A549 (cell line): ENCODE measurements around the gene MXRA7. TPM values are rescaled to one million over a fixed set of nuclear protein-coding genes. Genes with fewer than 3 reads are reported as not detected.

Source experiments
- ATAC-seq, 2 experiments: fragments of 200-7000 bp in 1 of 2; fragments of >200 bp in 1 of 2; cut with Nextera tagmentation in 1 of 2; cut with Tn5 transposase in 1 of 2; 3 replicates each; pipeline versions ENCODE4 v1.8.0 to v1.9.1; 2018 to 2020; ENCODE audit warnings: mild to moderate bottlenecking in 1 of 2, moderate library complexity in 1 of 2
- CTCF ChIA-PET: fragments of 300-600 bp; sonication (Branson Sonifier 250); formaldehyde crosslinking; extraction: SDS; loops from one replicate; lab custom pipeline; 2021; ENCODE audit warnings: antibody characterized with exemption, inconsistent platforms; lab: Yijun Ruan, JAX
- POLR2A ChIA-PET: fragments of 350-600 bp; formaldehyde crosslinking; extraction: SDS; loops from one replicate; lab custom pipeline; 2021; ENCODE audit warnings: antibody characterized with exemption, inconsistent platforms; lab: Yijun Ruan, JAX
- DNase-seq, 2 experiments: peaks; one replicate each; pipeline versions ENCODE4 v3.0.0 to v3.0.0-alpha.2; 2011 to 2016; ENCODE audit warnings: low read depth in 1 of 2, low spot score in 1 of 2
- FAIRE-seq: peaks from 2 replicates; lab custom pipeline; 2011; peaks lifted over from hg19 to GRCh38; lab: Jason Lieb, UNC
- H3K27ac ChIP-seq, 2 experiments: fragments of >200 bp; sonication (Bioruptor Twin); formaldehyde crosslinking; 3 replicates each; pipeline ENCODE4 v1.5.1; 2016 to 2017
- H3K4me1 ChIP-seq: fragments of >200 bp; sonication (Bioruptor Twin); formaldehyde crosslinking; 3 replicates; pipeline ENCODE4 v1.6.1; 2016
- H3K4me2 ChIP-seq: fragments of >200 bp; sonication (Bioruptor Twin); formaldehyde crosslinking; 3 replicates; pipeline ENCODE4 v1.6.1; 2016
- H3K4me3 ChIP-seq: fragments of >200 bp; sonication (Bioruptor Twin); formaldehyde crosslinking; 3 replicates; pipeline ENCODE4 v1.5.1; 2016
- H3K9me3 ChIP-seq: fragments of >200 bp; sonication (Bioruptor Twin); formaldehyde crosslinking; 3 replicates; pipeline ENCODE4 v1.6.1; 2016
- ATOH8 ChIP-seq: fragments of 250-450 bp; sonication (Bioruptor Pico); IDR thresholded peaks from 2 replicates; pipeline ENCODE4 v1.5.0; 2020; ENCODE audit warnings: low read depth, mild to moderate bottlenecking, moderate library complexity
- CTCF ChIP-seq: fragments of >200 bp; sonication (Bioruptor Twin); formaldehyde crosslinking; IDR thresholded peaks from 3 replicates; pipeline ENCODE4 v1.5.1; 2016
- EHF ChIP-seq: fragments of 250-450 bp; sonication (Bioruptor Pico); IDR thresholded peaks from 2 replicates; pipeline ENCODE4 v1.5.0; 2020; ENCODE audit warnings: mild to moderate bottlenecking
- EHMT2 ChIP-seq: fragments of 200-600 bp; sonication (generic); IDR thresholded peaks from 2 replicates; pipeline ENCODE4 v1.6.1; 2016; ENCODE audit warnings: antibody characterized with exemption, low read depth, mild to moderate bottlenecking, moderate library complexity
- ESRRA ChIP-seq: fragments of 150-350 bp; IDR thresholded peaks from 2 replicates; pipeline ENCODE4 v1.6.1; 2014; ENCODE audit warnings: mild to moderate bottlenecking, low read length, borderline replicate concordance
- JUN ChIP-seq, 2 experiments: fragments of >200 bp; sonication (Bioruptor Twin); formaldehyde crosslinking; IDR thresholded peaks; 2 replicates in 1 of 2; 3 replicates in 1 of 2; pipeline ENCODE4 v1.6.1; 2016 to 2017
- KDM5A ChIP-seq: fragments of 200-600 bp; sonication (generic); IDR thresholded peaks from 2 replicates; pipeline ENCODE4 v1.6.1; 2016; ENCODE audit warnings: antibody characterized with exemption, mild to moderate bottlenecking
- NR3C1 ChIP-seq: fragments of >200 bp; sonication (Bioruptor Twin); formaldehyde crosslinking; IDR thresholded peaks from 3 replicates; pipeline ENCODE4 v1.6.1; 2017
- RAD21 ChIP-seq, 2 experiments: fragments of >200 bp in 1 of 2; sonication (Bioruptor Twin) in 1 of 2; formaldehyde crosslinking in 1 of 2; IDR thresholded peaks in 1 of 2; conservative IDR thresholded peaks in 1 of 2; 2 replicates in 1 of 2; 3 replicates in 1 of 2; pipeline ENCODE4 v1.6.1; 2012 to 2018; ENCODE audit warnings: inconsistent platforms in 1 of 2
- SMC3 ChIP-seq: fragments of >200 bp; sonication (Bioruptor Twin); formaldehyde crosslinking; IDR thresholded peaks from 3 replicates; pipeline ENCODE4 v1.6.1; 2018; ENCODE audit warnings: inconsistent platforms
- SREBF2 ChIP-seq: fragments of 450-650 bp; IDR thresholded peaks from 2 replicates; pipeline ENCODE4 v1.6.1; 2014; ENCODE audit warnings: mild to moderate bottlenecking, moderate library complexity
- USF2 ChIP-seq: fragments of 450-650 bp; IDR thresholded peaks from 2 replicates; pipeline ENCODE4 v1.6.1; 2014; ENCODE audit warnings: antibody characterized with exemption
- WGBS: methylation state at CpG from one replicate; pipeline ENCODE4 v1.1.6; 2017; ENCODE audit errors: missing lambda C conversion rate; 5-methylcytosine and 5-hydroxymethylcytosine counted together
- polyA plus RNA-seq, 4 experiments: library from polyadenylated mRNA; depleted of rRNA in 3 of 4; stranded (reverse); fragments of >200 nt; fragmentation: RNase III in 1 of 4; extraction: RNeasy Plus Mini Kit Qiagen cat#74134 plus additional on column Dnase treatment in 1 of 4; gene quantifications; 2 replicates in 3 of 4; 3 replicates in 1 of 4; pipeline ENCODE4 v1.2.3, GENCODE V29; 2011 to 2017

Gene MXRA7
- polyA plus RNA-seq, 2 of the 4 experiments (the other 2 are of a cell fraction), result 47.8 to 57.2 TPM

- TF ChIP-seq ATOH8, result no peak
- TF ChIP-seq, all 56 proteins: peak for 0
These were observed 26.0 kb downstream of the MXRA7 start (continued) for GRCh38 chr17:76684756-76685155.

GRCh38 chr17:76683921-76684745, 26.6 kb downstream of the MXRA7 start:
- Histone ChIP-seq H3K4me1 (peaks cover 16% of the 10 kb centered on the region), H3K27ac (no peak overlapping the region), H3K4me3 (no peak overlapping the region), H3K9me3 (no peaks in the 10 kb centered on the region), H3K4me2 (no peak overlapping the region)
- POLR2A ChIA-PET, result no interaction called here
- DNase-seq (no peak), FAIRE-seq (no peak), ATAC-seq (no peak)
- 80% methylated on average over 25 of the region's 25 CpGs for WGBS
- TF ChIP-seq EHF (CRISPR knock-in tag) (no peak), USF2 (no peak)
- CTCF ChIA-PET, result interaction anchor here (0.6 to 20.1 kb wide), 9 partner anchors 9 to 1777 kb away, joined by 3 to 456 read pairs (median 69); partner anchors contain the start of genes JMJD6, METTL23 and MXRA7

GRCh38 chr17:76683011-76683755, 27.6 kb downstream of the MXRA7 start:
- ATAC-seq (no peak), DNase-seq (no peak)
- Histone ChIP-seq H3K9me3 (no peaks in the 10 kb centered on the region), H3K4me2 (no peak overlapping the region), H3K27ac (no peak overlapping the region), H3K4me1 (peaks cover 6% of the 10 kb centered on the region)
- POLR2A ChIA-PET, result no interaction called here
- 66% methylated on average over 18 of the region's 18 CpGs for WGBS
- TF ChIP-seq RAD21 (conservative IDR thresholded peaks at IDR 0.05 in 1 of 2, IDR thresholded peaks at IDR 0.05 in 1 of 2) (0 out of 5 replicates have a peak, but pooled peaks of 1 of the 2 experiments have one; percentile 14), JUN (IDR thresholded peaks at IDR 0.05) (no peak), NR3C1 (no peak), SMC3 (no peak), CTCF (peak; percentile 12; the same call in 1 of the 3 replicates)
- TF ChIP-seq, all 56 proteins: peak for 2
- H3K4me3 ChIP-seq, result no peak overlapping the region
- FAIRE-seq, result no peak
- CTCF ChIA-PET, result interaction anchor here (1.3 to 20.1 kb wide), 10 partner anchors 8 to 166 kb away, joined by 3 to 456 read pairs (median 40); partner anchors contain the start of genes JMJD6, METTL23 and MXRA7

GRCh38 chr17:76682296-76682695, 28.5 kb downstream of the MXRA7 start:
- H3K9me3 ChIP-seq, result no peaks in the 10 kb centered on the region
- ChIA-PET POLR2A (interaction anchor here (1.2 to 2.3 kb wide), 3 partner anchors 11 to 125 kb away, joined by 4 to 14 read pairs (median 10); no protein-coding TSS in a partner anchor), CTCF (interaction anchor here (0.8 to 20.1 kb wide), 32 partner anchors 12 to 224 kb away, joined by 3 to 456 read pairs (median 9); partner anchors contain the start of genes AANAT, JMJD6, METTL23 and MXRA7)
- FAIRE-seq (no peak), ATAC-seq (no peak), DNase-seq (no peak)
- H3K4me2 ChIP-seq, result no peak overlapping the region
- no peak for TF ChIP-seq ESRRA
- TF ChIP-seq EHMT2, result no peak
- no peak for TF ChIP-seq SREBF2
- no peak for TF ChIP-seq KDM5A
- 88% methylated on average over 12 of the region's 12 CpGs for WGBS
- H3K4me1 ChIP-seq, result no peaks in the 10 kb centered on the region
- no peak overlapping the region for H3K27ac ChIP-seq
- H3K4me3 ChIP-seq, result no peak overlapping the region
